ENCODE results near the gene BNC2.

- TF ChIP-seq CTCF (IDR thresholded peaks at IDR 0.05) = no peak
- TF ChIP-seq POLR2A (IDR thresholded peaks at IDR 0.05) = no peak
Measured at GRCh38 chr9:16475257-16475656, 395.2 kb downstream of the BNC2 start.
